Activated T-cell treated with anti-CD3 and anti-CD28 coated beads, Interleukin-2, amount 50 U/mL, for 72 hours (primary cell): Measurements from ENCODE around the gene FARSB. TPM values are rescaled to one million over a fixed set of nuclear protein-coding genes. Genes with fewer than 3 reads are reported as not detected.
"Not testable (repeated sequence)": the region's sequence is repeated elsewhere in the genome, so short reads cannot be mapped to it uniquely, and the experiment has no call there.

ENCODE experiments used
- ATAC-seq, 2 donors: fragments of 150-1000 bp; cut with Tn5 transposase; replicated peaks in 1 of 2; 2 replicates each; pipeline ENCODE4 v1.10.0; 2021; ENCODE audit warnings: moderate library complexity in 2 of 2, mild to moderate bottlenecking in 1 of 2
- DNase-seq, 2 donors: peaks; one replicate each; pipeline ENCODE4 v3.0.0; 2021 to 2022; ENCODE audit warnings: mixed read lengths in 1 of 2
- H3K27ac Mint-ChIP-seq: one replicate; pipeline ENCODE4 v1.8.0; 2022; ENCODE audit warnings: mild to moderate bottlenecking, moderate library complexity, mixed read lengths
- H3K27me3 Mint-ChIP-seq: one replicate; pipeline ENCODE4 v1.8.0; 2022; ENCODE audit warnings: low read depth, mixed read lengths
- H3K36me3 Mint-ChIP-seq, 2 donors: one replicate each; pipeline ENCODE4 v1.8.0; 2022; ENCODE audit warnings: mixed read lengths in 2 of 2, mild to moderate bottlenecking in 1 of 2; ENCODE audit not compliant: insufficient read depth in 2 of 2
- H3K4me1 Mint-ChIP-seq: one replicate; pipeline ENCODE4 v1.8.0; 2022; ENCODE audit warnings: low read depth, mixed read lengths
- H3K4me3 Mint-ChIP-seq, 2 donors: one replicate each; pipeline ENCODE4 v1.8.0; 2022; ENCODE audit warnings: mild to moderate bottlenecking in 2 of 2, mixed read lengths in 2 of 2, moderate library complexity in 2 of 2
- H3K9me3 Mint-ChIP-seq, 2 donors: one replicate each; pipeline ENCODE4 v1.8.0; 2022; ENCODE audit warnings: mixed read lengths in 2 of 2
- total RNA-seq, 2 donors: library from RNA; stranded (reverse); gene quantifications; one replicate each; pipeline ENCODE4 v1.2.3, GENCODE V29; 2022

Gene FARSB
- 10 to 100 TPM; 31.5 to 46.3 TPM for total RNA-seq

DNA sequence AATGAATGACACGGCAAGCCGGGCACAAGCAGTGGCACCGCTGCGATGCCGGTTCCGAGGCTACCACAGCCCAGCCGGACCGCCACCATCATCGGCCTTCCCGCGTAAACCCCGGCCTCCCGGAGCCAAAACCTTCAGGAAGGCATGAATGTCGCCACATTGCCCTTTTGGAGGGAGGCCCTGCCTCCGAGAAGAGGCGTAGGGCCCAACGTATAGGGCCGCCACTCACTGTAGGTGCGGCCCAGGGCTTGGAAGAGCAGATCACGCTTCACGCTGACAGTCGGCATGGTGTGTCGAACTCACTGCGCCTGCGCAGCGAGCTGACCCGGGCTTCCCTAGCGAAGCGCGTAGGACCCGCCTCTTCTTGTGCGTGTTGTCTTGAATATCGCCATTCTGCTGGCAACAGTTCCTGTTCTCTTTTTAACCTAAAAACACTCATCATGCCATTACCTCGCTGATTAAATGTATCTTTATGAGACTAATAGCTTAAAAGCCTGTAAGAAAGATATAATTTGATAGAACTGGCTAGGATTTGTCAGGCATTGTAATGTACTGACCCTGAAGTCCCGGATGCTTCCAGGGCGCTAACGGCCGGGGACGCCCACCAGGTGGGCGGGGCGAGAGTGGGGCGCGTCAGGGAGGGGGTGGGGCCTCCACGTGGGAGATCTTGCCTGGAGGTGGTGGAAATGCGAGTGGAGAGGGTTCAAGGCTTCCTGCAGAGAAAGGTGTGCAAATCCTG, at the start of gene FARSB:
TSS of gene FARSB (minus strand) at position 306 of the 739 bp plus-strand sequence. CDS start at position 287, 19 bp downstream.
- DNase-seq (peak; percentile 90 to 94), ATAC-seq (peak; percentile 94)
- H3K4me3 Mint-ChIP-seq, result peak within 1 kb of the TSS; percentile 99 to 100
- H3K9me3 Mint-ChIP-seq, result no peaks in the 10 kb centered on the region
- peaks cover 4 to 6% of the 10 kb centered on the region in 2 donors for H3K36me3 Mint-ChIP-seq
- peaks cover 42% of the 10 kb centered on the region for H3K4me1 Mint-ChIP-seq
- peak within 1 kb of the TSS; percentile 100 for H3K27ac Mint-ChIP-seq
- no peaks in the 10 kb centered on the region for H3K27me3 Mint-ChIP-seq

DNA sequence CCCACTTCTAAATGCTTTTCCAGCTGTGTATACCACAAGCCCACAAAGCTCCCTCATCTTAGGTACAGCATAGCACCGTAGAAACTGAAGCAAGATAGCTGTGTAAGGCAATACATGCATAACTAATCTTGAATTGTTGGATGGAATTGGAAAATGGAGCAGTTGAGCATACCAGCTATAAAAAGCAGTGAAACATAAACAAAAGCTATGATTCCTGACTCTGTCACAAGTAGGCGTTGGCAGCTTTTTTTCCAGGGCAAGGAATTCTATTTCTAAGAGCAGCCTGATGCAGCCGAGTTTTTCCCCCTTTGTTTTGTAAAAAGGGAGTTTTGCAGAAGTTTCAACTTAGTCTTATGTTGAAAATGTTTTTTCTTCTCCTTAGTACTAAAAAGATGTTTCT, 48.0 kb upstream of the FARSB start:
- Mint-ChIP-seq H3K4me3 (no peak overlapping the region), H3K36me3 (no peaks in the 10 kb centered on the region), H3K9me3 (no peaks in the 10 kb centered on the region), H3K4me1 (peaks cover 30% of the 10 kb centered on the region), H3K27me3 (peaks cover 22% of the 10 kb centered on the region), H3K27ac (no peak overlapping the region)
- DNase-seq (no peak), ATAC-seq (no peak)

DNA sequence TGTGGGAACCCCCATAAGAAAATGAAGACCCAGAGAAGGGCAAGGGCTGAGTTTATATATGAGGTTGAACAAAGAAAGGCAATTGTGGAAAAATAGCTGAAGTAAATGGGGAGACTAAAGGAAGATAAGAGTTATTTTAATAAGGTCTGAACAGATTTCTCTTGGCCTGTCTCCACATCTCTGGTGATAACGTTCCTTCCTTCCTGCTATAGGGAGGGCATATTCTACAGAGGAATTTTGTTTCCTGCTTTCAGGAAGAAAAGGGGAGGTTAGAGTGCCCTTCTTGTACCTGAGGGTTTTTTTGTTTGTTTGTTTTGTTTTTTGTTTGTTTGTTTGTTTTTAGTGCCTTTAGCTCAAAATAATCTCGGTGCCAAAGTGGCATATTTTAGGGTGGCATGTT, 47.2 kb upstream of the FARSB start:
- peaks cover 27% of the 10 kb centered on the region for H3K4me1 Mint-ChIP-seq
- H3K4me3 Mint-ChIP-seq, result no peak overlapping the region

DNA sequence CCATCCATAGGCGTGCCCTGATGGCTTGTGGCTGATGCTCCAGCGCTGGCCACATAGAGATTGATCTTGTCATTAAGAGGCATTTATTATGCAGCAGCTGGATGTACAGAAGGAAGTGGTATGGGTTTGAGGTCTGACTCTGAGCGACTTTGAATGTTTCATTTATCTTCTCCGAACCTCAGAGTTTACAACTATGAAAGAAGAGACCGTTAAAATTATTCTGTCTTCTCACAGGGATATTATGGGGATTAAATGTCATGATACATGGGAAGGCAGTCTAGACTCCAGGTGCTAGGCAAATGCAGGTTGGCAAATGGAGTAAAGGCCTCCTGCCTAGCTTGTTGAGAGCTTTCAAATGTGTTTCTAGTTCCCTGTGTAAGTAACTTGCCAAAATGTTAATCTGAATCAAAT, 45.8 kb upstream of the FARSB start:
- Mint-ChIP-seq H3K36me3 (no peaks in the 10 kb centered on the region), H3K4me3 (peak overlapping the region; percentile 24 to 42), H3K27me3 (peaks cover 17% of the 10 kb centered on the region), H3K4me1 (peaks cover 14% of the 10 kb centered on the region), H3K9me3 (no peaks in the 10 kb centered on the region), H3K27ac (peak overlapping the region; percentile 30)
- ATAC-seq, result peak; percentile 65 to 72
- peak; percentile 5 to 8 for DNase-seq

More for the DNA sequence above, 47.2 kb upstream of the FARSB start:
- H3K36me3 Mint-ChIP-seq, result no peaks in the 10 kb centered on the region
- no peak for DNase-seq
- peaks cover 22% of the 10 kb centered on the region for H3K27me3 Mint-ChIP-seq
- no peak for ATAC-seq
- no peak overlapping the region for H3K27ac Mint-ChIP-seq
- H3K9me3 Mint-ChIP-seq, result no peaks in the 10 kb centered on the region

DNA sequence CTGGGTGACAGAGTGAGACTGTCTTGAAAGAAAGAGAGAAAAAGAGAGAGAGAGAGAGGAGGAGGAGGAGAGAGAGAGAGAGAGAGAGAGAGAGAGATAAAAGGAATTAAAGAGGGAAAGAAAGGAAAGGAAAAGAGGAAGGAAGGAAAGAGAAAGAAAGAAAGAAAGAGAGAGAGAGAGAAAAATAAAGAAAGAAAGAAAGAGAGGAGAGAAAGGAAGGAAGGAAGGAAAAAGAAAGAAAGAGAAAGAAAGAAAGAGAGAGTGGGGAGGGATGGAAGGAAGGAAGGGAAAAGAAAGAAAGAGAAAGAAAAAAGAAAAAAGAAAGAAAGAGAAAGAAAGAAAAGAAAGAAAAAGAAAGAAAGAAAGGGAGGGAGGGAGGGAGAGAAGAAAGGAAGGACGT, 45.3 kb upstream of the FARSB start:
- no peak for DNase-seq
- Mint-ChIP-seq H3K4me1 (peaks cover 13% of the 10 kb centered on the region), H3K4me3 (peak overlapping the region; percentile 24 to 42), H3K27ac (no peak overlapping the region), H3K9me3 (no peaks in the 10 kb centered on the region), H3K27me3 (peaks cover 21% of the 10 kb centered on the region), H3K36me3 (no peaks in the 10 kb centered on the region)
- no peak for ATAC-seq

DNA sequence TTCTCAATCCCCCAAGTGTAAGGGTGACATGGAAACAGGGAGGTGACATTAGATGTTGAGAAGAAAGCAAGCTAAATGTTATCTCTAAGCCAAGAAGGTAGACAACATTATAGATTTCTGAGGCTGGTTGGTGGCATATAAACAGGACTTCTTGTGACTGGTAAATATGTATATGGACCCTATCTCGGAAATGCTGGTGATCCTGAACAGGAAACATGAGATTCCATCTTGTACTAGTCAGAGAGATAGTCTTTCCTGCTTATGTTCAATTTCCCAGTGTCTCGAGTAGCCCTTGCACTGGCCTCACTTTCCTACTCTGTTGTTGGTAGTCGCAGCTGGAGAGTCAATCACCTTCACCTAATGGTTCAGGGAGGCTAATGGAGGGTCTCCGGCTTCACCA, 42.4 kb upstream of the FARSB start:
- DNase-seq, result no peak
- Mint-ChIP-seq H3K9me3 (no peaks in the 10 kb centered on the region), H3K27me3 (peaks cover 14% of the 10 kb centered on the region), H3K4me1 (peaks cover 13% of the 10 kb centered on the region), H3K36me3 (no peaks in the 10 kb centered on the region), H3K4me3 (no peak overlapping the region), H3K27ac (no peak overlapping the region)
- ATAC-seq, result no peak

DNA sequence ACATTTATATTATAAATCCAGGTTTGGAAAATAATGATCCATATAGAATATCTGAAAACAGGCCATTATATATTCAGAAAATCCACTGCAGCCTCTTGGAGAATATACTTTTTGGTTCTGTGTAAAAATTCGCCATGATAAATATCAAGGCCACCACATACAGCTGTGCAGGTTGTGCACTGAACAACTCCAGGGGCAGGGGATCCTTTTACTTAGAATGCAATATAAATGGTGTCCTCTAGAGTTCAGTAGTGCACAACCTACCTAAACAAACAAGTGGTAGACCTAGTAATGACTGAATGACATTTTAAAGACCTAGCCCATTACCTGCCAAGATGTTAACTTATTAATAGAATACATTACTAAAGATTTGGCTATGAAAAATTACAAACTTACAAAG, 37.9 kb upstream of the FARSB start:
- peak; percentile 32 to 57 for ATAC-seq
- H3K36me3 Mint-ChIP-seq, result no peaks in the 10 kb centered on the region

DNA sequence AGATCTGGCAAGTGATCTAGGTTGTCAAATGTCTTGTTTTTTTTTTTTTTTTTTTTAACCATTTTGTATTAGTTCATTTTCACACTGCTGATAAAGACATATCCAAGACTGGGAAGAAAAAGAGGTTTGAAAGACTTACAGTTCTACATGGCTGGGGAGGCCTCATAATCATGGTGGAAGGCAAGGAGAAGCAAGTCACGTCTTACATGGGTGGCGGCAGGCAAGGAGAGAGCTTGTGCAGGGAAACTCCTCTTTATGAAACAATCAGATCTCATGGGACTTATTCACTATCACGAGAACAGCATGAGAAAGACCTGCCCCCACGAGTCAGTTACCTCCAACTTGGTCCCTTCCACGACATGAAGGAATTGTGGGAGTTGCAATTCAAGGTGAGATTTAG, 37.5 kb upstream of the FARSB start:
- H3K4me3 Mint-ChIP-seq, H3K9me3 Mint-ChIP-seq, H3K36me3 Mint-ChIP-seq, ATAC-seq, DNase-seq, H3K27ac Mint-ChIP-seq, H3K27me3 Mint-ChIP-seq: not testable (repeated sequence)
- peaks cover 12% of the 10 kb centered on the region for H3K4me1 Mint-ChIP-seq

More for the DNA sequence above, 37.9 kb upstream of the FARSB start:
- Mint-ChIP-seq H3K27ac (no peak overlapping the region), H3K9me3 (no peaks in the 10 kb centered on the region), H3K4me3 (no peak overlapping the region), H3K4me1 (peaks cover 12% of the 10 kb centered on the region), H3K27me3 (peaks cover 7% of the 10 kb centered on the region)
- DNase-seq, result no peak

DNA sequence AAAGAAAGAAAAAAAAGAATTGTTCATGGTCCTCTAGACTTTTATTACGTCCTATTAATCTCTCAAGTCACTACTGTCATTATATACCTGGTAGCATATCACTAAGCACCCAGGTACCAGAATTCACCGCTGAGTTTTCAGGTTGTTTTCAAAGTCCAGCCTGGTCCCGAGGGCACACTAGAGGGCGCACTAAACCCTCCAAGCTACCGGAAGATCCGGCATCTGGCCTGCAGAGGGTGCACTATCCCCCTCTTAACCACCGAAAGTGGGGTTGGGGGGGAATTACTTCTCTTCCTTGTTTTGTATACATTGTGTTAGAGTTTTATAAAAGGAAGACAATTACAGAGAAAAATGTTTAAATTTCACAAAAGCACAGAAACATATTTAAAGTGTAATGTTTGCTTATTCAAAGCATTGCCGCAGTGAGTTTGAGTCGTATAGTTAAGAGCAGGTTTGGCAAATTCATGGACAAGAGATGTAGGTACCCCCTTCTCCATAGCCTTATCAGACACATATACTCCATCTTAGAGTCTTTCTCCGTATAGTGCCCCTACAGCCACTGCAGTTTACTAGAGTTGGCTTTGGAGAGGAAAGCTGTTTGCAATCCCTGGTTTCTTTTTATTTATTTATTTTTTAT, 34.8 kb upstream of the FARSB start:
- no peaks in the 10 kb centered on the region for H3K36me3 Mint-ChIP-seq
- peaks cover 12% of the 10 kb centered on the region for H3K4me1 Mint-ChIP-seq
- H3K4me3 Mint-ChIP-seq, result no peak overlapping the region
- ATAC-seq (peak; percentile 92 to 95), DNase-seq (peak; percentile 80 to 82)
- H3K27me3 Mint-ChIP-seq, result peaks cover 5% of the 10 kb centered on the region
- H3K9me3 Mint-ChIP-seq, result no peaks in the 10 kb centered on the region
- no peak overlapping the region for H3K27ac Mint-ChIP-seq

DNA sequence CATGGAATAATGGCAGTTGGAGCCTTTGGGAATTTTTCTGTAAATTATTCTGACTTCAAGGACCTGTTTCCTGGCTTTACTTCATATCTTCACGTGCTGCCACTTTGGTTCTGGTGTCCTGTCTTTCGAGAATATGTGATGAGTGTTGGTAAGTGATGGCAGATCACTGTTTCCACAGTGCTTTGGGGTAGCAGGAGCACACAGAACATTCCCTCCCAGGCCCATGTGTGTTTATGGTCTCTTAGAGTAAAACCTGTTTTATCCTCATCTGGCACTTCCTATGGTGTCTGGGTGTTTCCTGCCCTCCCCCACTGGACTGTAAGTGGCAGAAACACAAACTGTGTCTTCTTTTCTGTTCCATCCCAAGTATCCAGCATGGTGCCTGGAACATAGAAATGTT, 33.4 kb upstream of the FARSB start:
- Mint-ChIP-seq H3K9me3 (no peaks in the 10 kb centered on the region), H3K27ac (no peak overlapping the region)

DNA sequence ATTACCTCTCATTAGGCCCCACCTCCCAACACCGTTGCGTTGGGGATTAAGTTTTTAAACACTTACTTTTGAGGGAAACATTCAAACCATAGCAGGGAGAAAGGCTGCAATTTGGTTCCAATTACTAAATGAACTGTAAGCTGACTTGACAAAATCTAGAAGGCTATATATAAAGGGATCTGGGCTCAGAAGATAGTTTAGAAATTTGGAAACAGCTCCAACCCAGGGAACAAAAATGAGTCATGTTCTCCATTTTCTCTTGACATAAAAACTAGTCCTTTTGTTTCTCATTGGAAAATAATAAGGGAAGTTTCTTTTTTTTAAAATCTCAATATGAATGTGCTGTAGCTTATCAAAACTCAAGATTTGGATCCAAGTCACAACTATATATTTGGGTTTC, 33.0 kb upstream of the FARSB start:
- no peak for DNase-seq
- Mint-ChIP-seq H3K4me3 (no peak overlapping the region), H3K27ac (no peak overlapping the region), H3K4me1 (peaks cover 12% of the 10 kb centered on the region), H3K36me3 (no peaks in the 10 kb centered on the region), H3K9me3 (no peaks in the 10 kb centered on the region), H3K27me3 (peaks cover 5% of the 10 kb centered on the region)
- no peak for ATAC-seq

More for the DNA sequence above, 33.4 kb upstream of the FARSB start:
- no peak for DNase-seq
- no peak for ATAC-seq
- Mint-ChIP-seq H3K4me3 (no peak overlapping the region), H3K27me3 (peaks cover 5% of the 10 kb centered on the region), H3K36me3 (no peaks in the 10 kb centered on the region), H3K4me1 (peaks cover 12% of the 10 kb centered on the region)

DNA sequence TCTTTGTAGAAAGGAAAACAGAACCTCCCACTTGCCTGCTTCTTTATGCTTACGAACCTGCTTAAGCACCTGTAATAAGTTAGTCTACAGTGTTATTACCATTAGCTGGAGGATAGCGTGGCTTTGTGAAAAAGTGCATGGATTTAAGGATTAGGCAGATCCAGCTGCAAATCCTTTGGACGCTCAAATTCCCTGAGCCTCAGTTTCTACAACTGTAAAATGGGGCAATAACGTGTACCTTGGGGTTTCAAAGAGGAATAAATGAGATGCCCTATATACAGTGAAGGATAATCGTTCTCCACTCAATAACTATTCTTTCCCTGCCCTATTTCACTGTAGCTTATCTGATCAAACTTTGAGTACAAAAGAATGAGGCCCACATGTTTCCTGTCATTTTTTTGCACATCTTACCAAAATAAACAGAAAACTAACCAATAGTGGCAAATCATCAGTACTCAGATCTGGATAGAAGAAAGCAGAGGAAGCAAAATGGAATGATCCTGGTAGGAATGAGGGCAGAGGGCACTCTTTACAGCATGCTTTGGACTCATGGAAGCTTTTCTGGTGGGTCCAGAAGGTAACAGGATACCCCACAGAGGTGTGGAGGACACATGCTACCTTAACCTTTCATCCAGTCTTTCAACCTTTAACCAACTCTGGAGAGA, 30.3 kb upstream of the FARSB start:
- Mint-ChIP-seq H3K36me3 (no peaks in the 10 kb centered on the region), H3K9me3 (no peaks in the 10 kb centered on the region), H3K27me3 (peaks cover 22% of the 10 kb centered on the region), H3K4me1 (peaks cover 12% of the 10 kb centered on the region), H3K27ac (no peak overlapping the region), H3K4me3 (no peak overlapping the region)
- DNase-seq (no peak), ATAC-seq (no peak)

DNA sequence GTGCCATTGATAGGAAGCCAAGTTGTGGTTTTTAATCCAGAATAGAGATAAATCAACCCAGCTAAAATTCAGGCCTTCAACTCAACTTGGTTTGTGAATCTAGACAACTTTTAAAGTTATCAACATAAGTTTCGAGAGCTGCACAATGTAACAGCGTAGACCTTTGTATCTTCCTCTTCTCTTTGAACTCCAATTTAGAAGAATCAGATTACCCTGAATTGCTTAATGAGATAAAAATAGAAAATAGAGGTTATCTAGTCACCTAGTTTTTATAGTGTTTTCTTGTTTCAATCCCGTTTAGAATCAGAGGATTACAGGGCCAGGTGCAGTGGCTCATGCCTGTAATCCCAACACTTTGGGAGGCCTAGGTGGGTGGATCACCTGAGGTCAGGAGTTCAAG, 27.9 kb upstream of the FARSB start:
- no peak for DNase-seq
- ATAC-seq, result no peak
- Mint-ChIP-seq H3K9me3 (no peaks in the 10 kb centered on the region), H3K4me1 (no peaks in the 10 kb centered on the region), H3K27ac (no peak overlapping the region), H3K27me3 (peaks cover 31% of the 10 kb centered on the region), H3K36me3 (no peaks in the 10 kb centered on the region), H3K4me3 (no peak overlapping the region)
